ENCODE data around the gene RBFA. TPM values are rescaled to one million over a fixed set of nuclear protein-coding genes. Genes with fewer than 3 reads are reported as not detected.
A peak's percentile ranks its signal among the peaks of the same experiment; 100 is the strongest.

Gene RBFA
- total and polyA plus RNA-seq, 2 of the 13 experiments (the other 11 are each of a cell fraction or from before 2014, with no cell fraction given): 29.7 to 42.4 TPM

- ChIA-PET POLR2A (no interaction called here), CTCF (ENCODE audit: low intra/inter-chr PET ratio, low total read pairs) (no interaction called here)
- no peaks in the 10 kb centered on the region for H4K20me1 ChIP-seq (ENCODE audit: insufficient read depth, low read length)
- TF ChIP-seq ARID3A (IDR thresholded peaks at IDR 0.05; ENCODE audit: low read depth, low read length) (no peak), FOSL2 (CRISPR knock-in tag; IDR thresholded peaks at IDR 0.05) (no peak), TRIM22 (IDR thresholded peaks at IDR 0.05) (no peak), ZNF101 (CRISPR knock-in tag; IDR thresholded peaks at IDR 0.05; ENCODE audit: borderline replicate concordance, low read depth) (no peak)
- peaks cover 0 to 13% of the 10 kb centered on the region in 2 experiments; a peak in 2 of 5 replicates for H3K27me3 ChIP-seq (ENCODE audit: control insufficient read depth in 1 of 2, insufficient read depth in 2 of 2, low read length in 2 of 2)
- no peak overlapping the region for H2AFZ ChIP-seq (ENCODE audit: low read length)
- H3K27ac ChIP-seq (ENCODE audit: extremely low read length, insufficient read depth, low read length): no peak overlapping the region
- in situ Hi-C loops (cut with HindIII; ENCODE audit: extremely low pct_ligation_motif_present, low pct_unique_long_range_greater_than_20kb): no loop called here
- ATAC-seq (no peak), FAIRE-seq (no peak), DNase-seq (ENCODE audit: low spot score) (no peak)
- H3K4me2 ChIP-seq (ENCODE audit: low read depth, low read length): no peak overlapping the region
- BruUV-seq (replicated peaks): no TSS peak
- no peak overlapping the region for H3K4me3 ChIP-seq (replicated peaks in 1 of 3; ENCODE audit: insufficient read depth in 1 of 3, low read depth in 2 of 3, low read length in 3 of 3)
- no peaks in the 10 kb centered on the region for H3K36me3 ChIP-seq (replicated peaks in 1 of 2; ENCODE audit: control insufficient read depth in 1 of 2, insufficient read depth in 2 of 2, low read length in 2 of 2)
- no peak overlapping the region for H3K9ac ChIP-seq (ENCODE audit: insufficient read depth, low read depth, low read length)
- no peaks in the 10 kb centered on the region for H3K9me3 ChIP-seq (ENCODE audit: low read length)
- intact Hi-C loops (cut with micrococcal nuclease; ENCODE audit: unreplicated experiment): no loop called here
- H3K4me1 ChIP-seq (ENCODE audit: insufficient read depth, low read length): 0 out of 2 replicates have a peak, but pooled peaks cover under 1% of the 10 kb centered on the region
- 57% methylated on average over 4 of the region's 5 CpGs for WGBS (ENCODE audit: low lambda C conversion rate)
- no peaks in the 10 kb centered on the region for H3K79me2 ChIP-seq (ENCODE audit: insufficient read depth, low read length)
Measured at GRCh38 chr18:80074183-80074582, 39.9 kb downstream of the RBFA start.

- Histone ChIP-seq H3K9me3 (ENCODE audit: low read length) (no peaks in the 10 kb centered on the region), H3K36me3 (replicated peaks in 1 of 2; ENCODE audit: control insufficient read depth in 1 of 2, insufficient read depth in 2 of 2, low read length in 2 of 2) (no peaks in the 10 kb centered on the region), H3K27me3 (ENCODE audit: control insufficient read depth in 1 of 2, insufficient read depth in 2 of 2, low read length in 2 of 2) (peaks cover 0 to 16% of the 10 kb centered on the region in 2 experiments; a peak in 2 of 5 replicates), H3K9ac (ENCODE audit: insufficient read depth, low read depth, low read length) (no peak overlapping the region), H2AFZ (ENCODE audit: low read length) (no peak overlapping the region), H3K27ac (ENCODE audit: extremely low read length, insufficient read depth, low read length) (no peak overlapping the region), H3K79me2 (ENCODE audit: insufficient read depth, low read length) (no peaks in the 10 kb centered on the region), H3K4me2 (ENCODE audit: low read depth, low read length) (no peak overlapping the region), H4K20me1 (ENCODE audit: insufficient read depth, low read length) (no peaks in the 10 kb centered on the region), H3K4me3 (replicated peaks in 1 of 3; ENCODE audit: insufficient read depth in 1 of 3, low read depth in 2 of 3, low read length in 3 of 3) (no peak overlapping the region), H3K4me1 (ENCODE audit: insufficient read depth, low read length) (no peaks in the 10 kb centered on the region)
- peak; percentile 44; the same call in 2 of the 3 replicates for ATAC-seq
- intact Hi-C loops (cut with micrococcal nuclease; ENCODE audit: unreplicated experiment) (no loop called here), in situ Hi-C loops (cut with HindIII; ENCODE audit: extremely low pct_ligation_motif_present, low pct_unique_long_range_greater_than_20kb) (no loop called here)
- CTCF ChIA-PET (ENCODE audit: low intra/inter-chr PET ratio, low total read pairs): no interaction called here
- DNase-seq (ENCODE audit: low spot score): no peak
- WGBS (ENCODE audit: low lambda C conversion rate): 3% methylated on average over 3 of the region's 8 CpGs
- POLR2A ChIA-PET: no interaction called here
- FAIRE-seq: no peak
- TF ChIP-seq ARNTL (CRISPR knock-in tag; IDR thresholded peaks at IDR 0.05): no peak
- no peak for TF ChIP-seq ZNF44 (CRISPR knock-in tag; IDR thresholded peaks at IDR 0.05)
- no peak for TF ChIP-seq FOXM1 (CRISPR knock-in tag; IDR thresholded peaks at IDR 0.05)
- BruUV-seq (replicated peaks): no TSS peak
Measured at GRCh38 chr18:80074697-80075096, 40.5 kb downstream of the RBFA start.

Measured in HepG2 (cell line).